NCI-H2171 treated with DMSO at 0.1 percent for 48 hours (cell line): ENCODE measurements around the gene HOXA10.
A peak's percentile ranks its signal among the peaks of the same experiment; 100 is the strongest.

ENCODE experiments used
- DNase-seq: peaks from one replicate; lab custom pipeline; 2025; lab: John Stamatoyannopoulos, UW

Gene HOXA10

GRCh38 chr7:27156508-27156898, 17.6 kb downstream of the HOXA10 start, which contains the start of gene HOXA7:
Gene HOXA7 (minus strand): TSS chr7:27156675. CDS start chr7:27156545, 130 bp downstream.
- peak; percentile 88 for DNase-seq

- DNase-seq, result peak; percentile 66
These were observed 18.2 kb downstream of the HOXA10 start for GRCh38 chr7:27155816-27156507.

GRCh38 chr7:27154901-27155815, 19.0 kb downstream of the HOXA10 start:
- no peak for DNase-seq

- no peak for DNase-seq
These were observed 19.8 kb downstream of the HOXA10 start for GRCh38 chr7:27154369-27154768.

GRCh38 chr7:27153526-27153925, 20.6 kb downstream of the HOXA10 start:
- no peak for DNase-seq

GRCh38 chr7:27152816-27153442, 21.2 kb downstream of the HOXA10 start:
- DNase-seq, result no peak

- DNase-seq, result no peak
These were observed 21.9 kb downstream of the HOXA10 start, which contains the start of gene HOXA3 for GRCh38 chr7:27151931-27152815. Gene HOXA3 (minus strand): TSS chr7:27152583. CDS start chr7:27110640, 41,943 bp downstream.

GRCh38 chr7:27151341-27151930, 22.7 kb downstream of the HOXA10 start:
- DNase-seq, result peak; percentile 44

- peak; percentile 60 for DNase-seq
These were observed 23.4 kb downstream of the HOXA10 start for GRCh38 chr7:27150568-27151340.

- DNase-seq, result peak; percentile 52
These were observed 24.1 kb downstream of the HOXA10 start for GRCh38 chr7:27149842-27150567.

- no peak for DNase-seq
These were observed 25.1 kb downstream of the HOXA10 start for GRCh38 chr7:27148756-27149641.

GRCh38 chr7:27148031-27148755, 25.9 kb downstream of the HOXA10 start:
- DNase-seq, result no peak

GRCh38 chr7:27147199-27148030, 26.7 kb downstream of the HOXA10 start, which contains the start of gene HOXA6:
Gene HOXA6 (minus strand): TSS chr7:27147774. CDS start chr7:27147749, 25 bp downstream.
- DNase-seq, result peak; percentile 50

- no peak for DNase-seq
These were observed 27.5 kb downstream of the HOXA10 start for GRCh38 chr7:27146491-27147198.

- no peak for DNase-seq
These were observed 28.2 kb downstream of the HOXA10 start for GRCh38 chr7:27145914-27146412.
